ENCODE measurements around the gene MSL3B.
"Not testable (repeated sequence)": the region's sequence is repeated elsewhere in the genome, so short reads cannot be mapped to it uniquely, and the experiment has no call there.

The MSL3B gene

DNA sequence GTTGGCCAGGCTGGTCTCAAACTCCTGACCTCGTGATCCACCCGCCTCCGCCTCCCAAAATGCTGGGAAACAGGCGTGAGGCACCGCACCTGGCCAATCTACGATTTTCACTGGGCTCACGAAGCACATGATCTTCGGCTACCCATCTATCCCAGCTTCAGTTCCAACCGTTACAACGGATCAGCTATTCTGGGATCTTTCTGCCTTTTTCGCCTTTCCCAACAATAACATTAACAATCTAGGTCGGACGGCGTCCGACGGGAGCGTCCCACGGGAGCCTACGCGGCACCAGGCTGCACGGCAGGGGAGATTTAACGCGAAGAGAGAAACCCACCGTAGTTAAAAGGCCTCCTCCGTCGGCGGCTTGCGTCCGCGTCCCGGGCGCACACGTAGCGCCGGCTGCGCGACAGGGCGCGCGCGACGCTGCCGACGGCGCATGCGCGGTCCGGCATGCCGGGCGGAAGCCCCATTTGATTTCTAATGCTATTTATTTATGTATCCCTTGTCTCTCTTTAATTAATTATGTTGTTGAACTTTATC, at the start of gene MSL3B:
Gene MSL3B, minus strand, starts transcription at position 394 of the 540 bp plus-strand sequence.
- DNase-seq (ENCODE audit: low read depth in 2 of 2) = peak; percentile 64 to 70

DNA sequence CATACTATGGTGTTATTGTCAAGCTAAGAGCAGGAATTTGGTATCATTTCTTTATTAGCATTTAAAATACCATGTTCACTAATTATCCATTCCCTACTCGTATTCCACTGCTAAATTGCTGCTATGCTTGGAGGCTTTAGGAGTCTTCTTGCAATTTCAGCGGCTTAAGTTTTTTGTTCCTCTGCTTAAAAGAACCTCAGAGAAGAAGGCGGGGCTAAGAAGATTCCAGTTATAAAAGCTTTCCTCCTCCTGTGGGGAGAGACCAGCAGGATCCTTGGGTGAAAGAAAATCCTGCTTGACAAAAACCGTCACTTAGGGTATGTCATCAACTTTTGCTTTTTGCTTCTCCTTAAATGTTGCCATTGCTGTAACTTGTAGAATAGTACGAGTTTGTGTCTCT, 48.9 kb upstream of the MSL3B start, which contains the start of gene TRPM8:
Gene TRPM8, plus strand, starts transcription at position 258 of the 400 bp plus-strand sequence. CDS start 9,165 bp downstream, outside the sequence.
- no peak for DNase-seq (ENCODE audit: low read depth in 2 of 2)

DNA sequence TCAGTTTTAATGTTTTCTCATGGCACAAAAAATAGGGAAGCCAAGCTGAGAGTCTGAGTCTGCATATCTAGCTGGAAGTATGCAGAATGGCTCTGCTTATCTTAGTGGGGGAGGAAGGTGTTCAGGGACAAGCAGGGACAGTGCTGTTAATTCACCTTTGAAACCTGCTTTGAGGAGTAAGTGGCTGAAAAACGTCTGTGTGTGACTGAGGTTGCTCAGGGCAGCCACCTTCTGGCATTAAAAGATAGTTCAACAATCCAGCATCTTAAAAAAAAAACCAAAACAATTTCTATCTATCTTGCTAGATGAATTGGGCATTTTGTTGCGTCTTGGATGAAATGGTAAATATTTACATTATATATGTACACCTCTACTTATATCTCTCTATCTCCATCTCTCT, 46.9 kb upstream of the MSL3B start:
- peak in 1 of 2 donors; percentile 4 for DNase-seq (ENCODE audit: low read depth in 2 of 2)

DNA sequence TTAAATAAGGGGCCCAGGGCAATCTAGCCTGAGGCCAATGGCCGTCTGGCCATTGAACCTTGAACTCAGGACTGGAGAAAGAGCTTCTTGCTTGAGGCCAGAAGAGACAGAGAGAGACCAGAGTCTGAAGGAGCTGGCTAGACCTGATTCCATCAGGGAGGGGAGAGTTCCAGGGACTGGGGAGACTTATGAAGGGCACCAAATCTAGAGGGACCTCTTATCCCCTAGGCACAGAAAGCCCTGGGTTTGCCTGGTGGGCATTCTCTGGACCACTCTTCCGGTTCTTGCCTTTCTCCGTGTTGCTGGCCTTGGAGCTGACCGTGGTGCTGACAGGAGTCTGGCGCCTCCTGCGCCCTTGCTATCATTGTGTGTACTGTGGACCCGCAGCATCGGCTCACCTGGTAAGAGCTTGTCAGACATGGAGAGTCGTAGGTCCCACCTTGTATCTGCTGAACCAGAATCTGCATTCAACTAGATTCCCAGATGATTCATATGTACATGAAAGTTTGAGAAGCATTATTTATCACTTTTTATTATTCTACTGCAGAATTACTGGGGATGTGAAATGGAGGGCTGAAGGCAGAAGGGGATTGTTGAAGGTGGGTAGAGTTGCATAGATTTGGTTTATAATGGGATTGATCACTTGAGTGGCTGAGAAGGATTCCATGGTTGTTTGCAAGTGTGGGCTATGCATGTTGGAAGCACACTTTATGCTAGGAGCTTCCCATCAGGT, 44.7 kb upstream of the MSL3B start:
- DNase-seq (ENCODE audit: low read depth in 2 of 2) = peak; percentile 36 to 51

DNA sequence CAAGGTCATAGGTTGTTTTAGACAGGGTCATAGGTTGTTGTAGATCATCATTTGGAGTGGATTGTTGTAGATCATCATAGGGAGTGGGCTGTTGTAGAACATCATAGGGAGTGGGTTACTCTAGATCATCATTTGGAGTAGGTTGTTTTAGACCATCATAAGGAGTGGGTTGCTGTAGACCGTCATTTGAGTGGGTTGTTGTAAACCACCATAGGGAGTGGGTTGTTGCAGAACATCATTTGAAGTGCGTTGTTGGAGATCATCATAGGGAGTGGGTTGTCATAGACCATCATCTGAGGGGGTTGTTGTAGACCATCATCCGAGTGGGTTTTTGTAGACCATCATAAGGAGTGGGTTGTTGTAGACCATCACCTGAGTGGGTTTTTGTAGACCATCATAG, 39.4 kb upstream of the MSL3B start:
- no peak for DNase-seq (ENCODE audit: low read depth in 2 of 2)

DNA sequence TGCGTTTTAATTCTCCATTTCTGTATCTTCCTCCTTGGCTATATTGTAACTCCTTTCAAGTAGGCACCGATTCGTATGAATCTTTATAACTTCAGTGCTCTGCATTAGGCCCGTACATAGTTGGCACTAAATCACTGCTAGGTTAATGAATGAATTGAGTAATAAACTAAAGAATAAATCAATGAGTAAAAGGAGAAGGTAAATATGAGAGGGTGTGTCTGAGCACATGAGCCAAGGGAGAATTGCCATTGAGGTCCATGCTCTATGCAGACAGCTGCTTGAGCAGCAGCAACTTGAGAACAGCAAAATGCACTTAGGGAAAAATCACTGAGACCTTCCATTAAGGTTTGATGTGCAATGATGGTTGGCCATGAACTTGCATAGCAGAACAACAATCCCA, 37.8 kb upstream of the MSL3B start:
- no peak for DNase-seq (ENCODE audit: low read depth in 2 of 2)

DNA sequence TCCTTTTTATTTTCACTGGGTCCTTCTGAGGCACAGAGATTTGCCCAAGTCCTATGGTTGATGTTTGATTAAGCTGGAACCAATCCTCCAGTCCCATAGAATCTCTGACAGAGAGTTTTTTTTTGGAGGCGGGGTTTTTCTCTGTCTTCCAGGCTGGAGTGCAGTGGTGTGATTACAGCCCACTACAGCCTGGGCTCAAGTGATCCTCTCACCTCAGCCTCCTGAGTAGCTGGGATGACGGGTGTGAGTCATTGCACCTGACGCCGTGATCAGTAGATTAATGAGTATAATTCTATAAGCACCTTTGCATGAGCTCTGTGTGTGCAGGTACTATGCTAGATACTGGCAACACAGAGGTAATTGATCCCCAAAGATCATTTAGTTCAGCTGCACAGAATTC, 33.7 kb upstream of the MSL3B start:
- no peak for DNase-seq (ENCODE audit: low read depth in 2 of 2)

DNA sequence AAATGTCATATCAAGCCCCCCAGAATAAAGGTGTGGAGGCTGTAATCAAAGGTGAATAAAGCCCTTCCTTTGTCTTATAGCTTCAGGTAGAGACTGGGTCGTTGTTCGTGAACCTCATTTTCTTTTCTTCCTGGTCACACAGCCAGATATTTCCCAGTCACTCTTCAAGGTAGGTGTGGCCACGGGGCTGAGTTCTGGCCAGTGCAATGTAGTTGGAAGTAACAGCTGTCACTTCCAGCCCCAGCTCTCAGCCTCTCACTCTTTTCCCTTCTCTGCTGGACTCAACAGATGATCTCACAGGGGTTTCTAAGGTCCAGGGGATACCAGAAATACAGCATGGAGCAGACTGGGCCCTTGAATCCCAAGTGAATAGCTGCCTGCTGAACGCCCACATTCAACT, 33.2 kb upstream of the MSL3B start:
- no peak for DNase-seq (ENCODE audit: low read depth in 2 of 2)

DNA sequence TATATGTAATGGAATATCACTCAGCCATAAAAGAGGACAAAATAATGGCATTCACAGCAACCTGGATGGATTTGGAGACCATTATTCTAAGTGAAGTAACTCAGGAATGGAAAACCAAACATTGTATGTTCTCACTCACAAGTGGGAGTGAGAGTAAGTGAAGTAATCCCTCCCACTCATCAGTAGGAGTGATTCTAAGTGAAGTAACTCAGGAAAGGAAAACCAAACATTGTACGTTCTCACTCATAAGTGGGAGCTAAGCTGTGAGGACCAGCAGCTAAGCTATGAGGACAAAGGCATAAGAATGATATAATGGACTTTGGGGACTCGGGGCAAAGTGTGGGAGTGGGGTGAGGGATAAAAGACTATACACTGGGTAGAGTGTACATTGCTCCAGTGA, 28.1 kb upstream of the MSL3B start:
- DNase-seq (ENCODE audit: low read depth in 2 of 2) = not testable (repeated sequence)

DNA sequence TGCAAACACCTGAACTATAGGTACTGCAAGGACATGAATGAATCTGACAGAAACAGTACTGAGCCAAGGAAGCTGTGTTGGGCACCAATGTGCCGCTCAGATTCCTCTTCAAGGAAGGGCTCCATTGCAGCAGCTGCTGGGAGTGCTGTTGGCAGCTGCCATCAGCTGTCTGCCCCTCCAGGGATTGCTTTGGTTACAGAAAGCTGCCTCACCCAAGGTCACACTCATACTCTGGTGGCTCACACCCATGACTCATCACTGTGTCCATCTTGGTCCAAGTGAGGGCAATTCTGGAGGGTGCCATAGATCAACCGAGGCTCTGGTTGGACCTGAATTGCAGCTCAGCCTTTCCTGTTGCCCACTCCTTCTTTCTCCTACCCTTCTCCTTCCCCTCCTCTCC, 24.6 kb upstream of the MSL3B start:
- no peak for DNase-seq (ENCODE audit: low read depth in 2 of 2)

DNA sequence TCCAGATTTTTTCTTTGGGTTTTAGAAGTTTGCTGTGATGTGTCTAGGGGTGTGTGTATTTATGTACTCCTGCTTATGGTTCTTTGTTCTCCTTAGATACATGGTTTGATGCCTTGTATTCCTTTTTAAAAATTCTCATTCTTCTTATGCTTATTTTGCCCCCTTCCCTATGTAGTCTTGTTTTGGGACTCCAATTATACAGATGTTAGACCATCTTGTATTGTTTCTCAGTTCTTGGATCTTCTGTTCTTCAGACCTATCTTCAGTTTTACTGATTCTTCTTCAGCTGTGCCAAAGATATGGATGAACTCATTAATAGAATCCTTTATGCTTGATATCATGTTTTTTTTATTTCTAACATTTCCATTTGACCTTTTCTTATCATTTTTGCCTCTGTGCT, 14.2 kb upstream of the MSL3B start:
- DNase-seq (ENCODE audit: low read depth in 2 of 2) = no peak

DNA sequence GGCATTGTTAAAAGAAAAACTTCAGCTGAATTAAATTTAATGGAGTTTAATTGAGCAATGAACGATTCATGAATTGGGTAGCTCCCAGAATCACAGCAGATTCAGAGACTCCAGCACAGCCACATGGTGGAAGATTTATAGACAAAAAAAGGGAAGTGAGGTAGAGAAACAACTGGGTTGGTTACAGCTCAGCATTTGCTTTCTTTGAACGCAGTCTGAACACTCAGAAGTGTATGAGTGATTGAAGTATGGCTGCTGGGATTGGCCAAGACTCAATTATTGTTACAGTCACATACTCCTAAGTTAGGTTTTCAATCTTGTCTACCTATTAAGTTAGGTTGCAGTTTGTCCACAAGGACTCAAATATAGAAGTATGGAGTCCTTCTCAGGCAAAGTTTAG, 3.9 kb upstream of the MSL3B start:
- not testable (repeated sequence) for DNase-seq (ENCODE audit: low read depth in 2 of 2)

DNA sequence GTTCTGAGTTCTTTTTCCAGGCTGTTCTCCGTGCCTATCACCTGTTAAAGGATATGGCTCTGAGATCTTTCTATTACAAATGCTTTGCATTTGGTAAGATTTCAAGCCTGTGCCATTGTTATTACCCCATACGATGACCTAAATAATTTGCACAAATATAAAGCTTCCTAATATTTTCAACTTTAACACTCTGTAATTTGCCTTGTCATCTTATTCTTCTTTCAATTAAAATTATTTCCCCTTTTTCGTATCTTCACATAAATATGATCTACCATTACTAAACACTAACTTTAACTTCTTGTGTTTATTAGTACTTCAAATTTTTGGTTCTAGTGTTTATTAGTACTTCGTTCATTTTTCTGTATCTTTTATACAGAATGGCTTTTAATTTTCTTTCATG, 3.2 kb upstream of the MSL3B start:
- no peak for DNase-seq (ENCODE audit: low read depth in 2 of 2)

DNA sequence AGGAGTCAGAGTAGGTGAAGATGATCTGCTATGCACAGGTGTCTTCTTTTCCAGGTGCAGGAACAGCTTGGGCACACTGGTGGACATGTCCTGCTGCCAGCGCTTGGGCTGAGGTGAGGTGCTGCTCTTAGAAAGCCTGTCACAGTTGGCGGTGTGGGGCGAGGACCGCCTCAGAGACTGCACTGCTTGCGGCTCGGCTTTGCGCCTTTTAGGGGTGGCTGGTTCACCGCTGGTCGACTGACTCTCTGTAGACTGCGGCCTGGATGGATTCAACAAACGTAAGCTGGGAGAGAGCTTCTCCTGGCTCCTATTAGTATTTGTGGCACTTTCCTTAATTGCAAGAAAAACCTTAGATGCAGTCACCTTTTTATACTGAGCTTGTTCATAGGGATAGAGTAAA, 1.7 kb downstream of the MSL3B start:
- no peak for DNase-seq (ENCODE audit: low read depth in 2 of 2)

DNA sequence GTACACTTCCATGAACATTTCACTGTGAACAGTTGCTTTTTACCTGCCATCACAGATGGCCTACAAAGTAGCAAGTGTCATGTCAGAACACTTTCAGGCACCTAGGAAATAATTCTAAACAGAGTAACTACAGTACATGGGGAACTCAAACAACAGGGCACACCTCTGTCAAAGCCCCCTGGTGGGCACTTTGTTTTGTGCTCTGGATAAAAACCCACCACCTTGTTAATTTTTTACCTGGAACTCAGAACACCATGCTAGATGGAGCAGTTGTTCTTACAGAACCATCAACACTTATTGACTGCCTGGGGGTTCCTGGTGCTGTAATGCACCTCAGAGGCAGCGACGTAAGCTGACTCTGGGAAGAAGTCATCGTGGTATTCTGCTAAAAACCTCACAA, 2.3 kb downstream of the MSL3B start:
- DNase-seq (ENCODE audit: low read depth in 2 of 2) = no peak

DNA sequence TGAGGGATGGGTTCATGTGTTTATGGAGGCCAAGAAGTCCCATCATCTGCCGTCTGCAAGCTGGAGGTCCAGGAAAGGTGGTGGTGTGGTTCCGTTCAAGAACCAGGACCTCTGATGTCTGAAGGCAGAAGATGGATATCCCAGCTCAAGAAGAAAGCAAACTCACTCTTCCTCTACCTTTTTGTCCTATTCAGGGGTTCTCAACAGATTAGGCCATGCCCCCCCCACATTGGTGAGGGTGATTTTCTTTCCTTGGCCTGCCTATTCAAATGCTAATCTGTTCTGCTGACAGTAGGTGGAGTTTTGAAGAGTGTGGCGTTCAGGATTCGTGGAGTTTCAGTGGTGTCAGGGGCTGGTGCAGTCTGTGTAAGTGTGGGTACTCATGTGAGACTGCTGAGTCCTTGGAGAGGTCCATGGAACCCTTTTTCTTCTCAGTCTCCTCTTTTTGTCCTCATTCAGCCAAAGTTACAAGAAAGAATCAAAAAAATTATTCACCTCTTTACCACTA, 5.9 kb downstream of the MSL3B start:
- no peak for DNase-seq (ENCODE audit: low read depth in 2 of 2)

DNA sequence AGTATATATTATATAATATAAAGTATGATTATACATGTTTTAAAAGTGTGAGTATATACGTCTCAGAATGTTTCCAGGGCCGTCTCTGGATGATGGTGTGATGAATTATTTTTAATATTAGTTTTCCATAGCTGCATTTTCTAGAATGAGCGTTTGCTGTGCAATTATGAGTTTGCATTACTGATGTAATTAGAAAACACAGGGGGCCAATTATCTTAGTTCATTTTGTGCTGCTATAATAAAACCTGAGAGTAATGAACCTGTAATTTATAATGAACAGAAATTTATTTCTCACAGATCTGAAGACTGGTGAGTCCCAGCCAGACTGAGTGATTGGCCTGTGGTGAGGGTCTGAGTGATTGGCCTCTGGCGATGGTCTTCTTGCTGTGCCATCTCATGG, 9.9 kb downstream of the MSL3B start:
- no peak for DNase-seq (ENCODE audit: low read depth in 2 of 2)

DNA sequence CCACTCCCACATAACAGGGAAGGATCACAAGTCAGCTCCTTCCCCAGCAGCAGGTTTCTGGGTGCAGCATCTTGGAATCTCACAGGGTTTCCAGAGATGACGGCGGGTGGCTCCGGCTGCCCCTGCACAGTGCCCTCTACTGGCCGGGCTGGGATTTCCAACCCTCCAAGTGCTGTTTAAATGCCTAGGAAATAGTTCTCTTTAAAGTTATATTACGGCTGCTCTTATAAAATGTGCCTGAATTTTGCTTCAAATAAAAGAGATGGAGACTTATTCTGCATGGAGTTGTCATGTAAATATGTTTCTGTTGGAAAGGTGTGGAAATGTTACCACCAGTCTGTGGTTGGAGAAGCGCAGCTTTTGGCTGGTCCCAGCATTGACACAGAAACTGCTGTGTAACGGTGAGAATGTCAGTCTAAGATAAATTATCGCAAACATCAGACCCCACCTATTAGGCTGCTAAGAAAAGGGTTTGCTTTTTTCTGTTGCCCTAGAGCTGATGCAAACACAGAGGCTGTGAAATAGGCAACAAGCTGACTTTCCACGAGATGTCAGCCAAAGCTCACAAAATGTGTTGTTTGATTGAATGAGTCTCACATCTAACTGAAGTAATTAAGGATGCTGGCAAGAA, 10.6 kb downstream of the MSL3B start:
- peak; percentile 33 for DNase-seq (ENCODE audit: low read depth in 2 of 2)

DNA sequence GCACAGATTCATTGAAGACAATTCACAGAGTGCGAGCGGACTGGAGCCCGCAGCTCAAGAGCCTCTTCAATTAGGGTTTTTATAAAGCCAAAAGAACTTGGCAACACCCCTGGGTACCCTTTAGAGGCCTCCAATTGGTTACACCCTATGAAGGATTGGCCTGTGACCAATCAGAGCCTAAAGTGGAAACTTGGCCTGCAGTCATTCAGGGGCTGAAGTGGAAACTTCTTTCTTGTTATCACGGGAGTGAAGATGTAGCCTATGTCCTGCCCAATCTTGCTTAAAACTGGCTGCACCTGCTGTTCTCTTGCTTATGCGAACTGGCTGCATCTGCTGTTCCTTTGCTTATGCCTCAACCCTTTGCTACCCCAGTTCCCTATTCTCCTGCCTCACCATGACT, 12.0 kb downstream of the MSL3B start:
- no peak for DNase-seq (ENCODE audit: low read depth in 2 of 2)

DNA sequence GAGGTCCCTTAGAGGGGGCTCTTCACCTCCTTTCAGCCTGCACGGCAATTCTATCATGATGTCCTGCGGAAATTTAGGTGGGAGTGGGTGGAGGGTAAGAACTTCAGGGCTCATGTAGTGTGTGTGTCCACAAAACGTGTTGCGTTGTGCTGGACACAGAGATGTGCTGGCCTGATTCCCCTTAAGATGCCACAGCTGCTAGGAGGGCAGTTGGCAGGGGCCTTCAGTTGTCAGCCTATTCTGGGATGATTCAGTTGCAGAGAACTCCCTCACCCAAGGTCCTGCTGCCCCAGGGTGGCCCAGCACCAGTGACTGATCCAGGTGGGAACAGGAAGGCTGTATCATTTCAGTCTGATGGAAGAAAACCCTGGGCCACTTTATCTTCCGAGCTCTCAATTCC, 12.8 kb downstream of the MSL3B start:
- no peak for DNase-seq (ENCODE audit: low read depth in 2 of 2)

DNA sequence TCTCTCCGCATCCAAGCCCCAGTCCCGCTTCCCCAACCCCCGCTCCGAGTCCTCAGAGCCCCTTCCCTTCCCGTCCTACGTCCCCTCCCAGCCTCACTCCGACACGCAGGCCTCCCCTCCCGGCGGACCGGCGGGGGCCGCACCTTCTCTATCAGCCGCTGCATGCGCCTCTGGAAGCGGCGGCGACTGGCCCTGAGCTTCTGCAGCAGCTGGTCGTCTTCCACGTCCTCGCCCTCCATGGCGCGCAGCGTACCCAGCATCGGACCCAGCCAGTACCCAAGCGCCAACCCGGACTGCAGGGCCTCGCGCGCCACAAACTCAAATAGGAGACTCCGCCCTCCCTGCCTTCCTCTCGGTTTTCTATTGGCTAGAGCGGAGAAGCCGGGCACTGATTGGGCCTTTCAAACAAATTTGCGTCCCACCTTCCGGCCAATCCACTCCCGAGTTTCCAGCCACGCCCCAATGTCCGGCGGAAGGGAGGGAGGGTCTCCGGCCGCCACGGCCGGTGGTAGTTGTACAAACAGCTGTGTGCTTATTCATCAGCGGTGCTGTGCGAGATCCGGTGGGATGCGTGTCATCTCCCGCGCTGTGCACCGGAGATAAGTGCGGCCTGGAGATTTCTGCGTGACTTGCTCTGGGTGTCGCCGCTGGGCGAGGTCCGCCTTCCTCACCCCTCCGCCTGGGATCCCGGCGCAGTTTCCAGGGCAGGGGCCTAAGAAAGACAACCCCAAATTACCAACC, 13.8 kb downstream of the MSL3B start, which contains the start of gene HJURP:
Gene HJURP, minus strand, starts transcription at position 295 of the 741 bp plus-strand sequence. Its CDS starts 35 bp downstream, at position 260.
- DNase-seq (ENCODE audit: low read depth in 2 of 2) = peak; percentile 96 to 97

DNA sequence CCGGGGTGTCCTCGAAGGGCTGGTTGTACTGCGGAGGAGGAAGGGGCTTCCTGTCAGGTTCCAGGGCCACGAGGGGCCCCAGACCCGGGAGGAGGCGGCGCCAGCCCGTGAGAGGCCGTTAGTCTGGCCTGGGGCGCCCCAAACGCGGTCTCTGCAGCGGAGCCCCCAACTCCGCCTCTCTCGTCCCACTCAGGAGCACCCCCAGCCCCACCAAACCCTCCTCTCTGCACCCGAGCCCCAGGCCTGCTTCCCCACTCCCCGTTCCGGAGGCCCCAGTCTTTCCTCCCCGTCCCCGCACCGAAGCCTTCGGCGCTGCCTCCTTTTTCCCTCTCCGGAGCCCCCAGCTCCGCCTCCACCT, 14.3 kb downstream of the MSL3B start:
- DNase-seq (ENCODE audit: low read depth in 2 of 2) = no peak

Measured in lung microvascular endothelial cell (primary cell).